Ovary (tissue), 9 donors: ENCODE measurements around the gene KLHL2. TPM values are rescaled to one million over a fixed set of nuclear protein-coding genes. Genes with fewer than 3 reads are reported as not detected.
A peak's percentile ranks its signal among the peaks of the same experiment; 100 is the strongest.

ENCODE experiments used
- DNase-seq, 5 donors: peaks; one replicate each; pipeline ENCODE4 v3.0.0-alpha.2; 2019 to 2020
- H3K27ac ChIP-seq, 2 donors: fragments of 200-600 bp; one replicate each; pipeline versions ENCODE4 v1.5.1 to v1.8.0; 2019 to 2022
- H3K27me3 ChIP-seq: fragments of 200-600 bp; one replicate; pipeline ENCODE4 v1.8.0; 2022
- H3K36me3 ChIP-seq: fragments of 200-600 bp; sonication (generic); one replicate; pipeline ENCODE4 v1.5.1; 2019
- H3K4me1 ChIP-seq: one replicate; pipeline ENCODE4 v1.8.1; 2013; ENCODE audit warnings: mild to moderate bottlenecking, moderate library complexity; ENCODE audit not compliant: insufficient read depth
- H3K4me3 ChIP-seq: fragments of 200-600 bp; sonication (generic); one replicate; pipeline ENCODE4 v1.5.1; 2017
- H3K9me3 ChIP-seq, 2 donors: fragments of 200-600 bp in 1 of 2; sonication (generic) in 1 of 2; one replicate each; pipeline versions ENCODE4 v1.5.1 to v1.8.1; 2013 to 2019; ENCODE audit warnings: mild to moderate bottlenecking in 1 of 2, moderate library complexity in 1 of 2
- CTCF ChIP-seq, 3 donors: fragments of 450-650 bp in 2 of 3; fragments of 200-600 bp in 1 of 3; IDR thresholded peaks; one replicate each; pipeline versions ENCODE4 v1.5.1 to v1.8.0; 2016 to 2022; ENCODE audit warnings: antibody characterized with exemption in 3 of 3, mild to moderate bottlenecking in 1 of 3
- EP300 ChIP-seq: sonication (generic); formaldehyde crosslinking; IDR thresholded peaks from one replicate; pipeline ENCODE4 v1.6.1; 2017; ENCODE audit warnings: antibody characterized with exemption
- POLR2A ChIP-seq: fragments of 450-650 bp; IDR thresholded peaks from one replicate; pipeline ENCODE4 v1.6.1; 2017; ENCODE audit warnings: antibody characterized with exemption, mild to moderate bottlenecking, moderate library complexity
- WGBS, 3 donors: extraction: QIAGEN DNeasy Blood & Tissue Kit in 1 of 3; methylation state at CpG; one replicate each; pipeline versions ENCODE4 v1.1.5 to v1.1.7; 2013 to 2017; 5-methylcytosine and 5-hydroxymethylcytosine counted together
- intact Hi-C, 4 donors: fragments of 100-400 bp; cut with DNase I; formaldehyde crosslinking; loops; one replicate each; pipeline versions ENCODE4 v1.11.0 to v1.15.1; 2022 to 2023
- polyA plus RNA-seq, 2 donors: library from polyadenylated mRNA; stranded (reverse); fragments of 200-250 nt in 1 of 2; fragments of 350-450 nt in 1 of 2; fragmentation: Illumina TruSeq in 1 of 2; extraction: RNeasy Lipid Tissue Mini Kit (QIAGEN cat#74804) in 1 of 2; gene quantifications; one replicate each; pipeline ENCODE4 v1.2.3, GENCODE V29; 2013 to 2014
- total RNA-seq, 7 donors: library from RNA; depleted of rRNA in 2 of 7; stranded (reverse); fragments of >200 nt in 2 of 7; fragmentation: NEBNext Ultra II Directional in 3 of 7; extraction: Animal tissue kit (Norgen Biotek cat#: 25700) in 3 of 7; gene quantifications; one replicate each; pipeline versions ENCODE4 v1.1.0 to v1.2.4, GENCODE V29; 2016 to 2023
- donor health status: DM: no; HTN: no; CAD: no; lungs with moderate emphysema.
- donor health status: DM: no; HTN: no; CAD: no.
- donor health status: Bipolar disorder and iron deficiency.
- donor health status: DM: yes; HTN: yes; CAD: no.
- donor health status: DM: no; HTN: no; CAD: no.
- donor health status: DM: yes; HTN: yes; CAD: no.

KLHL2 gene
- total and polyA plus RNA-seq, 9 donors, result 7.2 to 19.3 (median 11.4) TPM

- DNase-seq, result no peak
- intact Hi-C loops, result loop anchor here in 2 of 4 donors (5.0 to 10.0 kb wide), 2 partner anchors 210 to 213 kb away; partner anchors contain the start of gene TMEM192 (in 2 of the 2)
- Histone ChIP-seq H3K4me3 (no peak overlapping the region), H3K4me1 (peaks cover 3% of the 10 kb centered on the region), H3K36me3 (no peaks in the 10 kb centered on the region), H3K27me3 (no peaks in the 10 kb centered on the region), H3K9me3 (no peaks in the 10 kb centered on the region), H3K27ac (no peak overlapping the region)
- 91 to 97% (median 97%) methylated on average over 3 of the region's 3 CpGs for WGBS, 3 donors
- TF ChIP-seq POLR2A (no peak), EP300 (no peak), CTCF (IDR thresholded peaks at IDR 0.05) (no peak)
These were observed 117.5 kb downstream of the KLHL2 start for GRCh38 chr4:165324918-165325304.

- Histone ChIP-seq H3K9me3 (no peaks in the 10 kb centered on the region), H3K27ac (peak overlapping the region; percentile 8 to 77), H3K4me3 (no peak overlapping the region), H3K36me3 (no peaks in the 10 kb centered on the region), H3K27me3 (no peaks in the 10 kb centered on the region), H3K4me1 (peaks cover 9% of the 10 kb centered on the region)
- intact Hi-C loops, result loop anchor here in 2 of 4 donors (5.0 to 10.0 kb wide), 2 partner anchors 211 to 214 kb away; partner anchors contain the start of gene TMEM192 (in 2 of the 2)
- 48 to 54% (median 49%) methylated on average over 8 of the region's 8 CpGs for WGBS, 3 donors
- DNase-seq, result peak in 3 of 5 donors; percentile 14 to 32 (median 19)
- no peak for TF ChIP-seq POLR2A
- no peak for TF ChIP-seq CTCF (IDR thresholded peaks at IDR 0.05)
- TF ChIP-seq EP300, result no peak
These were observed 118.6 kb downstream of the KLHL2 start for GRCh38 chr4:165325732-165326512.

GRCh38 chr4:165326831-165327210, 119.5 kb downstream of the KLHL2 start:
- Histone ChIP-seq H3K9me3 (no peaks in the 10 kb centered on the region), H3K27me3 (no peaks in the 10 kb centered on the region), H3K27ac (peak overlapping the region; percentile 52 to 77), H3K4me3 (peak overlapping the region; percentile 57), H3K4me1 (peaks cover 10% of the 10 kb centered on the region), H3K36me3 (no peaks in the 10 kb centered on the region)
- intact Hi-C loops, result loop anchor here in 2 of 4 donors (5.0 to 10.0 kb wide), 2 partner anchors 212 to 215 kb away; partner anchors contain the start of gene TMEM192 (in 2 of the 2)
- TF ChIP-seq POLR2A (no peak), CTCF (IDR thresholded peaks at IDR 0.05) (no peak), EP300 (no peak)
- peak; percentile 40 to 58 (median 44) for DNase-seq
- 1 to 2% (median 1%) methylated on average over 14 of the region's 14 CpGs for WGBS, 3 donors

- peak within 1 kb of the TSS; percentile 77 to 82 for H3K27ac ChIP-seq
- peak; percentile 98 to 99 (median 99) for DNase-seq
- no peaks in the 10 kb centered on the region for H3K36me3 ChIP-seq
- 0 to 1% (median 1%) methylated on average over 66 to 76 of the region's 76 CpGs for WGBS, 3 donors
- no peaks in the 10 kb centered on the region for H3K27me3 ChIP-seq
- TF ChIP-seq POLR2A (peak; percentile 65), CTCF (IDR thresholded peaks at IDR 0.05) (no peak), EP300 (no peak)
- no peaks in the 10 kb centered on the region for H3K9me3 ChIP-seq
- H3K4me1 ChIP-seq, result peaks cover 10% of the 10 kb centered on the region
- intact Hi-C loops, result loop anchor here in 2 of 4 donors (5.0 to 10.0 kb wide), 2 partner anchors 213 to 215 kb away; partner anchors contain the start of gene TMEM192 (in 2 of the 2)
- peak within 1 kb of the TSS; percentile 90 for H3K4me3 ChIP-seq
These were observed 120.1 kb downstream of the KLHL2 start, which contains the start of gene MSMO1 for GRCh38 chr4:165327211-165328100. TSS of gene MSMO1 (plus strand) at chr4:165327669. CDS start at chr4:165333371, 5,702 bp downstream.
